SW480 (cell line): ENCODE data around the gene CDH10.

Source experiments
- DNase-seq: peaks from one replicate; pipeline ENCODE4 v3.0.0-alpha.2; 2016; ENCODE audit warnings: low spot score

CDH10 gene

DNA sequence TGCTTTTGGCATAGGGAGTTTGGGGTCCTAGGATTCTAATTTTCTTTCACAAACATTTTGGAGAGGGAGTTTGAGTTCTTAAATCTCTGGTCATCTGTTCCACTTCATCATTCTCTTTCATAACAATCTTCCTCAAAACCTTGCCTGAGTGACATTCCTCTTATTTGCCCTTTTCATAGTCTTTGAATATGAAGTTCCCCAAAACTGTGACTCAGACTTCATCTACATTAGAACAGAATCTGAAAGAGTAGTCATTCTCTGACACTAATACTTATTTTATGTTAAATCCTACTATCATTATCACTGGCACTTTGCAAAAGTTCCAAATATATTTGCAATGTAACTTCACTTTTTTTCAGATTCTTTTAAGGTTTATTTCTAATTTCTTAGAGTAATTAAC, 163.8 kb downstream of the CDH10 start:
- no peak for DNase-seq

DNA sequence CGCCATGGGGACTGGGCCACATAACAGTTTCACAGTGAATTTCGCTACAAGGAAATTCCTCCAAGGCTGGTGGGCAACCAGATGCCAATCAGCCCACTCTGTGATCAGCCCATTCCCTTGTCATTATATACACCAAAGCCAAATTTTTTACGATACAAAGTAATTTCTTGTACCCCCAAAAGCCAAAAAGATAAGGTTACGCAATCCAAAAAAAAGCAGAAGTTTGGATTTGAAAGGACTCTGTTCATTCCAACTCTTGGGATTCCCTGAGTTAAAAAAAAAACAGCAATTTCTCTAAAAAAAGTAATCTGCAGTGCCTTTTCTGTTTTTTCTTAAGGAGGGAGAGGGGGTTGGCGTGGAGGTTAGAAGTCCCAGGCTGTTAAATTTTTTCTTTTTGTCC, 166.8 kb downstream of the CDH10 start:
- no peak for DNase-seq

- DNase-seq, result no peak
Observed at GRCh38 chr5:24475101-24475500, 169.7 kb downstream of the CDH10 start.

GRCh38 chr5:24474685-24475084, 170.1 kb downstream of the CDH10 start:
- no peak for DNase-seq

- no peak for DNase-seq
Observed at GRCh38 chr5:24472518-24472917, 172.3 kb downstream of the CDH10 start.

DNA sequence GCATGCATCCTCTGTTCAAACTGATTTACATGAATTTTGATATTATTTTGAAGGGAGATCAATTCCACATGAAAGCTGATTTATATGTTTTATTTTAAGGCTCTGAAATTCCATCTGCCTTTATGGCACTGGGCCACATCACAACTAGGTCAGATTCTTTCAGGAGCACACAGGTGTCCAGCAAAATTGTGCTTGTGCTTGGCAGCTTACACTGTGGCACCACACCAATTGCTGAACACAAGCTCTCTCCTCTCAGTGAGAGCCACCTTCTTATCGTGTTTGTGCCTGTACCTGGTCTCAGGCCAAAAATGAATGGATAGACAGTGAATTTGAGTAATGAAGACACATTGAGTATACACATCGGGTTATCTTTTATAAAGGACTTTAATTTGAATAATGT, 200.4 kb downstream of the CDH10 start:
- no peak for DNase-seq

DNA sequence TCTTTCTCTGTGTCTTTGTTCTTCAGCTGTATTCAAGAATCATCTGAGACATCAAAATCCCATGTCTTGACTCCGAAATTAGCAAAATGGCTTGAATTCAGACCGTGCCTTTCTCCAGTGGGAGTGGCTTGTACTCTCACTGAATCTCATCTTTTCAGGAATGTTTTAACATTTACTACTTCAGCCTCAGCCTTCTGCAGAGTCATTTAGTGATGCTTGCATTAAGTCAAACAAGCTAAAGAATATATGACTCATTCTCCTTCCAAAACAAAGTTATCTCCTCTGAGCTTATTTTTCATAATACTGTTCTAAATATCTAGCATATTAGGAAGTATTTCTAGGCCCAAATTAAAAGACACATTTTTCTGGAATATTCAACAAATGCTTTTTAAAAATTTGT, 205.3 kb downstream of the CDH10 start:
- DNase-seq, result no peak
